ENCODE results near the gene HS6ST3.

Gene HS6ST3

GRCh38 chr13:96199315-96199714, 109.4 kb downstream of the HS6ST3 start:
- DNase-seq (ENCODE audit: low read depth): no peak

- DNase-seq (ENCODE audit: low read depth): no peak
Measured at GRCh38 chr13:96200810-96201209, 110.9 kb downstream of the HS6ST3 start.

- no peak for DNase-seq (ENCODE audit: low read depth)
Measured at GRCh38 chr13:96202315-96202714, 112.4 kb downstream of the HS6ST3 start.

- no peak for DNase-seq (ENCODE audit: low read depth)
Measured at GRCh38 chr13:96203471-96203870, 113.6 kb downstream of the HS6ST3 start.

- no peak for DNase-seq (ENCODE audit: low read depth)
Measured at GRCh38 chr13:96214824-96215445, 125.0 kb downstream of the HS6ST3 start.

- no peak for DNase-seq (ENCODE audit: low read depth)
Measured at GRCh38 chr13:96216543-96216942, 126.6 kb downstream of the HS6ST3 start.

- DNase-seq (ENCODE audit: low read depth): no peak
Measured at GRCh38 chr13:96218475-96218874, 128.6 kb downstream of the HS6ST3 start.

- DNase-seq (ENCODE audit: low read depth): no peak
Measured at GRCh38 chr13:96221471-96221870, 131.6 kb downstream of the HS6ST3 start.

GRCh38 chr13:96223231-96223630, 133.3 kb downstream of the HS6ST3 start:
- DNase-seq (ENCODE audit: low read depth): no peak

- no peak for DNase-seq (ENCODE audit: low read depth)
Measured at GRCh38 chr13:96229356-96229755, 139.4 kb downstream of the HS6ST3 start.

- no peak for DNase-seq (ENCODE audit: low read depth)
Measured at GRCh38 chr13:96238241-96238640, 148.3 kb downstream of the HS6ST3 start.

- no peak for DNase-seq (ENCODE audit: low read depth)
Measured at GRCh38 chr13:96238861-96239260, 149.0 kb downstream of the HS6ST3 start.

GRCh38 chr13:96243376-96243775, 153.5 kb downstream of the HS6ST3 start:
- no peak for DNase-seq (ENCODE audit: low read depth)

- no peak for DNase-seq (ENCODE audit: low read depth)
Measured at GRCh38 chr13:96248103-96248502, 158.2 kb downstream of the HS6ST3 start.

- no peak for DNase-seq (ENCODE audit: low read depth)
Measured at GRCh38 chr13:96248996-96249395, 159.1 kb downstream of the HS6ST3 start.

- no peak for DNase-seq (ENCODE audit: low read depth)
Measured at GRCh38 chr13:96252903-96253302, 163.0 kb downstream of the HS6ST3 start.

GRCh38 chr13:96273196-96273595, 183.3 kb downstream of the HS6ST3 start:
- no peak for DNase-seq (ENCODE audit: low read depth)

- DNase-seq (ENCODE audit: low read depth): no peak
Measured at GRCh38 chr13:96274046-96274445, 184.1 kb downstream of the HS6ST3 start.

GRCh38 chr13:96279904-96280303, 190.0 kb downstream of the HS6ST3 start:
- no peak for DNase-seq (ENCODE audit: low read depth)

GRCh38 chr13:96284971-96285370, 195.1 kb downstream of the HS6ST3 start:
- no peak for DNase-seq (ENCODE audit: low read depth)

- no peak for DNase-seq (ENCODE audit: low read depth)
Measured at GRCh38 chr13:96285729-96286128, 195.8 kb downstream of the HS6ST3 start.

- no peak for DNase-seq (ENCODE audit: low read depth)
Measured at GRCh38 chr13:96294930-96295881, 205.3 kb downstream of the HS6ST3 start.

- no peak for DNase-seq (ENCODE audit: low read depth)
Measured at GRCh38 chr13:96297360-96297759, 207.5 kb downstream of the HS6ST3 start.
